Measurements from ENCODE around the gene DCLK2.

The DCLK2 gene

GRCh38 chr4:150173982-150174398, 95.7 kb downstream of the DCLK2 start:
- Histone ChIP-seq H3K79me2 (ENCODE audit: low read length) (no peaks in the 10 kb centered on the region), H3K27me3 (ENCODE audit: low read depth, low read length) (no peaks in the 10 kb centered on the region), H3K9ac (ENCODE audit: low read length) (no peak overlapping the region), H3K4me2 (ENCODE audit: low read length) (no peak overlapping the region), H4K20me1 (ENCODE audit: insufficient read depth, low read length) (no peaks in the 10 kb centered on the region), H3K36me3 (replicated peaks; ENCODE audit: low read depth, low read length) (no peaks in the 10 kb centered on the region), H3K27ac (ENCODE audit: low read length) (no peak overlapping the region), H3K9me3 (ENCODE audit: insufficient read depth, low read length) (no peaks in the 10 kb centered on the region), H3K4me3 (ENCODE audit: low read length) (no peak overlapping the region), H3K4me1 (ENCODE audit: low read length) (peaks cover 3% of the 10 kb centered on the region; the same call in 1 of the 2 replicates), H2AFZ (ENCODE audit: low read depth, low read length) (no peak overlapping the region)
- TF ChIP-seq CTCF (IDR thresholded peaks at IDR 0.05; ENCODE audit: low read depth, low read length) (no peak), EZH2phosphoT487 (IDR thresholded peaks at IDR 0.05; ENCODE audit: low read depth) (no peak)

GRCh38 chr4:150176547-150176946, 98.3 kb downstream of the DCLK2 start:
- peaks cover 3% of the 10 kb centered on the region; the same call in 1 of the 2 replicates for H3K4me1 ChIP-seq (ENCODE audit: low read length)
- H4K20me1 ChIP-seq (ENCODE audit: insufficient read depth, low read length): no peaks in the 10 kb centered on the region
- H3K4me3 ChIP-seq (ENCODE audit: low read length): no peak overlapping the region
- H3K79me2 ChIP-seq (ENCODE audit: low read length): no peaks in the 10 kb centered on the region
- no peaks in the 10 kb centered on the region for H3K9me3 ChIP-seq (ENCODE audit: insufficient read depth, low read length)
- no peak overlapping the region for H3K9ac ChIP-seq (ENCODE audit: low read length)
- no peak overlapping the region for H3K4me2 ChIP-seq (ENCODE audit: low read length)
- no peak overlapping the region for H3K27ac ChIP-seq (ENCODE audit: low read length)
- no peaks in the 10 kb centered on the region for H3K27me3 ChIP-seq (ENCODE audit: low read depth, low read length)
- H2AFZ ChIP-seq (ENCODE audit: low read depth, low read length): no peak overlapping the region
- no peaks in the 10 kb centered on the region for H3K36me3 ChIP-seq (replicated peaks; ENCODE audit: low read depth, low read length)
- TF ChIP-seq EZH2phosphoT487 (IDR thresholded peaks at IDR 0.05; ENCODE audit: low read depth) (no peak), CTCF (IDR thresholded peaks at IDR 0.05; ENCODE audit: low read depth, low read length) (no peak)

- Histone ChIP-seq H3K27me3 (ENCODE audit: low read depth, low read length) (no peaks in the 10 kb centered on the region), H3K36me3 (replicated peaks; ENCODE audit: low read depth, low read length) (no peaks in the 10 kb centered on the region), H3K4me2 (ENCODE audit: low read length) (no peak overlapping the region), H3K4me1 (ENCODE audit: low read length) (peaks cover 3% of the 10 kb centered on the region; the same call in 1 of the 2 replicates), H3K9ac (ENCODE audit: low read length) (no peak overlapping the region), H2AFZ (ENCODE audit: low read depth, low read length) (no peak overlapping the region), H4K20me1 (ENCODE audit: insufficient read depth, low read length) (no peaks in the 10 kb centered on the region), H3K79me2 (ENCODE audit: low read length) (no peaks in the 10 kb centered on the region), H3K9me3 (ENCODE audit: insufficient read depth, low read length) (no peaks in the 10 kb centered on the region), H3K27ac (ENCODE audit: low read length) (no peak overlapping the region), H3K4me3 (ENCODE audit: low read length) (no peak overlapping the region)
- TF ChIP-seq CTCF (IDR thresholded peaks at IDR 0.05; ENCODE audit: low read depth, low read length): no peak
- no peak for TF ChIP-seq EZH2phosphoT487 (IDR thresholded peaks at IDR 0.05; ENCODE audit: low read depth)
Measured at GRCh38 chr4:150178161-150178560, 99.9 kb downstream of the DCLK2 start.

GRCh38 chr4:150181536-150181935, 103.3 kb downstream of the DCLK2 start:
- Histone ChIP-seq H3K4me3 (ENCODE audit: low read length) (no peak overlapping the region), H3K79me2 (ENCODE audit: low read length) (no peaks in the 10 kb centered on the region), H3K9ac (ENCODE audit: low read length) (no peak overlapping the region), H4K20me1 (ENCODE audit: insufficient read depth, low read length) (no peaks in the 10 kb centered on the region), H3K27me3 (ENCODE audit: low read depth, low read length) (no peaks in the 10 kb centered on the region), H3K36me3 (replicated peaks; ENCODE audit: low read depth, low read length) (no peaks in the 10 kb centered on the region), H3K4me1 (ENCODE audit: low read length) (no peaks in the 10 kb centered on the region), H3K4me2 (ENCODE audit: low read length) (no peak overlapping the region), H2AFZ (ENCODE audit: low read depth, low read length) (no peak overlapping the region), H3K27ac (ENCODE audit: low read length) (no peak overlapping the region), H3K9me3 (ENCODE audit: insufficient read depth, low read length) (no peaks in the 10 kb centered on the region)
- TF ChIP-seq CTCF (IDR thresholded peaks at IDR 0.05; ENCODE audit: low read depth, low read length): no peak
- no peak for TF ChIP-seq EZH2phosphoT487 (IDR thresholded peaks at IDR 0.05; ENCODE audit: low read depth)

All from OCI-LY3 (cell line).